Measurements from ENCODE around the gene MMP17.

The MMP17 gene

GRCh38 chr12:131845121-131845520 lies 16.9 kb downstream of the MMP17 start:
- Histone ChIP-seq H3K27me3 (ENCODE audit: insufficient read depth, poor library complexity, severe bottlenecking) (no peaks in the 10 kb centered on the region), H3K27ac (replicated peaks) (no peak overlapping the region), H3K4me3 (replicated peaks; ENCODE audit: insufficient read depth, low read length) (no peak overlapping the region)
- TF ChIP-seq GABPA (IDR thresholded peaks at IDR 0.05; ENCODE audit: low read depth) = no peak
- TF ChIP-seq, protein P1, sequence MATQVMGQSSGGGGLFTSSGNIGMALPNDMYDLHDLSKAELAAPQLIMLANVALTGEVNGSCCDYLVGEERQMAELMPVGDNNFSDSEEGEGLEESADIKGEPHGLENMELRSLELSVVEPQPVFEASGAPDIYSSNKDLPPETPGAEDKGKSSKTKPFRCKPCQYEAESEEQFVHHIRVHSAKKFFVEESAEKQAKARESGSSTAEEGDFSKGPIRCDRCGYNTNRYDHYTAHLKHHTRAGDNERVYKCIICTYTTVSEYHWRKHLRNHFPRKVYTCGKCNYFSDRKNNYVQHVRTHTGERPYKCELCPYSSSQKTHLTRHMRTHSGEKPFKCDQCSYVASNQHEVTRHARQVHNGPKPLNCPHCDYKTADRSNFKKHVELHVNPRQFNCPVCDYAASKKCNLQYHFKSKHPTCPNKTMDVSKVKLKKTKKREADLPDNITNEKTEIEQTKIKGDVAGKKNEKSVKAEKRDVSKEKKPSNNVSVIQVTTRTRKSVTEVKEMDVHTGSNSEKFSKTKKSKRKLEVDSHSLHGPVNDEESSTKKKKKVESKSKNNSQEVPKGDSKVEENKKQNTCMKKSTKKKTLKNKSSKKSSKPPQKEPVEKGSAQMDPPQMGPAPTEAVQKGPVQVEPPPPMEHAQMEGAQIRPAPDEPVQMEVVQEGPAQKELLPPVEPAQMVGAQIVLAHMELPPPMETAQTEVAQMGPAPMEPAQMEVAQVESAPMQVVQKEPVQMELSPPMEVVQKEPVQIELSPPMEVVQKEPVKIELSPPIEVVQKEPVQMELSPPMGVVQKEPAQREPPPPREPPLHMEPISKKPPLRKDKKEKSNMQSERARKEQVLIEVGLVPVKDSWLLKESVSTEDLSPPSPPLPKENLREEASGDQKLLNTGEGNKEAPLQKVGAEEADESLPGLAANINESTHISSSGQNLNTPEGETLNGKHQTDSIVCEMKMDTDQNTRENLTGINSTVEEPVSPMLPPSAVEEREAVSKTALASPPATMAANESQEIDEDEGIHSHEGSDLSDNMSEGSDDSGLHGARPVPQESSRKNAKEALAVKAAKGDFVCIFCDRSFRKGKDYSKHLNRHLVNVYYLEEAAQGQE (IDR thresholded peaks at IDR 0.05; ENCODE audit: insufficient replicate concordance, low read depth) = no peak
- no peak for DNase-seq (ENCODE audit: low read depth in 1 of 2, low spot score in 1 of 2)

DNA sequence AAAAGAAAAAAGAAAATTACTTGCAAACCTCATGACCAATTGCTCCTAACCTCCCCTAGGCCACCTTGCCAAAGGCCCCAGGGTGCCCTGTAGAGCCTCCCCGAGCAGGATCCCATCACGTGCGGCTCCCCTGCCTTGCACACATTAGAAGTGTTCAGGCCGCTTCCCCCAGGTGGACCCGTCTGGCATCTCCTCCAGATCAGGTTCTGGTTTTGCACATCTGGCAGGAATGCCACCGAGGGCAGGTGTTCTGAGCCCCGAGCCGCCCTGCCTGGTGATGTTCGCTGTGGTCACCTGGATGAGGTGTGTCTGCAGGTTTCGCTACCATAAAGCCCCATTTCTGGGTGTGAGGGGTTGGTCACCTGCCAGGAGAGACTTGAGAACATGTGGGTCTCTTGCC lies 19.3 kb downstream of the MMP17 start:
- no peaks in the 10 kb centered on the region for H3K27me3 ChIP-seq (ENCODE audit: insufficient read depth, poor library complexity, severe bottlenecking)
- DNase-seq (ENCODE audit: low read depth in 1 of 2, low spot score in 1 of 2) = no peak
- no peak overlapping the region for H3K27ac ChIP-seq (replicated peaks)
- no peak overlapping the region for H3K4me3 ChIP-seq (replicated peaks; ENCODE audit: insufficient read depth, low read length)
- TF ChIP-seq, protein P1 (IDR thresholded peaks at IDR 0.05; ENCODE audit: insufficient replicate concordance, low read depth) = no peak
- no peak for TF ChIP-seq SPI1 (IDR thresholded peaks at IDR 0.05; ENCODE audit: borderline replicate concordance, low read depth)

- H3K27ac ChIP-seq (replicated peaks) = no peak overlapping the region
- TF ChIP-seq, protein P1 (IDR thresholded peaks at IDR 0.05; ENCODE audit: insufficient replicate concordance, low read depth) = no peak
- TF ChIP-seq, protein P2, sequence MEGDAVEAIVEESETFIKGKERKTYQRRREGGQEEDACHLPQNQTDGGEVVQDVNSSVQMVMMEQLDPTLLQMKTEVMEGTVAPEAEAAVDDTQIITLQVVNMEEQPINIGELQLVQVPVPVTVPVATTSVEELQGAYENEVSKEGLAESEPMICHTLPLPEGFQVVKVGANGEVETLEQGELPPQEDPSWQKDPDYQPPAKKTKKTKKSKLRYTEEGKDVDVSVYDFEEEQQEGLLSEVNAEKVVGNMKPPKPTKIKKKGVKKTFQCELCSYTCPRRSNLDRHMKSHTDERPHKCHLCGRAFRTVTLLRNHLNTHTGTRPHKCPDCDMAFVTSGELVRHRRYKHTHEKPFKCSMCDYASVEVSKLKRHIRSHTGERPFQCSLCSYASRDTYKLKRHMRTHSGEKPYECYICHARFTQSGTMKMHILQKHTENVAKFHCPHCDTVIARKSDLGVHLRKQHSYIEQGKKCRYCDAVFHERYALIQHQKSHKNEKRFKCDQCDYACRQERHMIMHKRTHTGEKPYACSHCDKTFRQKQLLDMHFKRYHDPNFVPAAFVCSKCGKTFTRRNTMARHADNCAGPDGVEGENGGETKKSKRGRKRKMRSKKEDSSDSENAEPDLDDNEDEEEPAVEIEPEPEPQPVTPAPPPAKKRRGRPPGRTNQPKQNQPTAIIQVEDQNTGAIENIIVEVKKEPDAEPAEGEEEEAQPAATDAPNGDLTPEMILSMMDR (IDR thresholded peaks at IDR 0.05; ENCODE audit: insufficient read depth, low read length) = no peak
- no peak for TF ChIP-seq SPI1 (IDR thresholded peaks at IDR 0.05; ENCODE audit: borderline replicate concordance, low read depth)
- no peak for TF ChIP-seq POLR2AphosphoS5 (IDR thresholded peaks at IDR 0.05; ENCODE audit: low read depth)
- DNase-seq (ENCODE audit: low read depth in 1 of 2, low spot score in 1 of 2) = no peak
- H3K4me3 ChIP-seq (replicated peaks; ENCODE audit: insufficient read depth, low read length) = no peak overlapping the region
- H3K27me3 ChIP-seq (ENCODE audit: insufficient read depth, poor library complexity, severe bottlenecking) = no peaks in the 10 kb centered on the region
These were observed 20.6 kb downstream of the MMP17 start for GRCh38 chr12:131848753-131849152.

DNA sequence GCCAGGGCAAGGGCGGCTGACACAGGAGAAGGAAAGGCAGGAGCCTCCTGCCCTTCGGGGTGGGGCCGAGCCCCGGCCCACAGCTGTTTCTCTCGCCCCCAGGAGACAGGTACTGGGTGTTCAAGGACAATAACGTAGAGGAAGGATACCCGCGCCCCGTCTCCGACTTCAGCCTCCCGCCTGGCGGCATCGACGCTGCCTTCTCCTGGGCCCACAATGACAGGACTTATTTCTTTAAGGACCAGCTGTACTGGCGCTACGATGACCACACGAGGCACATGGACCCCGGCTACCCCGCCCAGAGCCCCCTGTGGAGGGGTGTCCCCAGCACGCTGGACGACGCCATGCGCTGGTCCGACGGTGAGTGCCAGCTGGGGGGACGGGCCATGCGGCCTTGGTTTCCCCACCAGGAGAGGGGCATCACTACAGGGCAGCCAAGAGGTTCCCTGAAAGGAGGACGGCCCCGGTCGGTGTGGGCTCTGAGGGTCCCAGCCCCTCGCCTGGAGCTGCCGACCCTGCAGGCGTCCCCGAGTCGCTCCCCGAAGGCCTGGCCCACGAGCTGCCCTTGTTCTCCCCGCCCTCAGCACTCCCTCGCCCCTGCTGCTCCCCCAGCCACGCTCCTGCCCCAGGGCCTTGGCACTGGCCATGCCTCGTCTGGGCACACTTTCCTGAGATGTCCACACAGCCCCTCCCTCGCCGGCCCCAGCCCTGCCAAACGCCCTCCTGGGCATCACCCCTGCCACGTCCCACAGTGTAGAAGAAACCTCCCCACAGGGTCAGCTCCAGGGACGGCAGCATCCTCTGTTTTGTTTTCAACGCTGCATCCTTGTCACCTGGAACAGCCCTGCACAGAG lies 21.7 kb downstream of the MMP17 start:
- Histone ChIP-seq H3K27me3 (ENCODE audit: insufficient read depth, poor library complexity, severe bottlenecking) (no peaks in the 10 kb centered on the region), H3K4me3 (replicated peaks; ENCODE audit: insufficient read depth, low read length) (no peak overlapping the region), H3K27ac (replicated peaks) (no peak overlapping the region)
- TF ChIP-seq, protein P1 (IDR thresholded peaks at IDR 0.05; ENCODE audit: insufficient replicate concordance, low read depth) = no peak
- TF ChIP-seq GABPA (IDR thresholded peaks at IDR 0.05; ENCODE audit: low read depth) (no peak), POLR2AphosphoS5 (IDR thresholded peaks at IDR 0.05; ENCODE audit: low read depth) (no peak), SPI1 (IDR thresholded peaks at IDR 0.05; ENCODE audit: borderline replicate concordance, low read depth) (no peak)
- TF ChIP-seq, protein P2 (IDR thresholded peaks at IDR 0.05; ENCODE audit: insufficient read depth, low read length) = no peak
- no peak for DNase-seq (ENCODE audit: low read depth in 1 of 2, low spot score in 1 of 2)

All from HL-60 (cell line).